Mesenchymal stem cell (in vitro differentiated cells and primary cell): ENCODE measurements around the gene FSTL4.

ENCODE experiments used
- DNase-seq: peaks from one replicate; pipeline ENCODE4 v3.0.0-alpha.2; 2013
- H2AFZ ChIP-seq: one replicate; pipeline ENCODE4 v1.6.1; 2013; ENCODE audit warnings: low read depth, mild to moderate bottlenecking, control low read depth, inconsistent platforms, low read length, moderate library complexity
- H2AK5ac ChIP-seq: 2 replicates; pipeline ENCODE4 v1.6.1; 2013; ENCODE audit warnings: low read length, moderate library complexity, mild to moderate bottlenecking, inconsistent platforms; ENCODE audit not compliant: severe bottlenecking
- H2BK120ac ChIP-seq: one replicate; pipeline ENCODE4 v1.6.1; 2013; ENCODE audit warnings: low read depth, mild to moderate bottlenecking, inconsistent platforms, low read length, moderate library complexity
- H2BK12ac ChIP-seq, 2 experiments: one replicate each; pipeline ENCODE4 v1.6.1; 2013; ENCODE audit warnings: inconsistent platforms in 2 of 2, low read length in 2 of 2, mild to moderate bottlenecking in 2 of 2, moderate library complexity in 2 of 2, control low read depth in 1 of 2
- H2BK15ac ChIP-seq: one replicate; pipeline ENCODE4 v1.6.1; 2013; ENCODE audit warnings: mild to moderate bottlenecking, low read depth, inconsistent platforms; ENCODE audit not compliant: poor library complexity, severe bottlenecking
- H2BK5ac ChIP-seq: 2 replicates; pipeline ENCODE4 v1.6.1; 2013; ENCODE audit warnings: low read depth, mild to moderate bottlenecking, low read length, control low read depth, inconsistent platforms; ENCODE audit not compliant: poor library complexity, severe bottlenecking
- H3K14ac ChIP-seq, 2 experiments: one replicate each; pipeline ENCODE4 v1.6.1; 2013; ENCODE audit warnings: inconsistent platforms in 2 of 2, low read length in 2 of 2, control low read depth in 1 of 2, mild to moderate bottlenecking in 1 of 2, moderate library complexity in 1 of 2
- H3K18ac ChIP-seq, 2 experiments: one replicate each; pipeline ENCODE4 v1.6.1; 2013; ENCODE audit warnings: inconsistent platforms in 2 of 2, low read length in 2 of 2, control low read depth in 1 of 2, low read depth in 1 of 2, mild to moderate bottlenecking in 1 of 2
- H3K23ac ChIP-seq, 2 experiments: one replicate each; pipeline ENCODE4 v1.6.1; 2013; ENCODE audit warnings: inconsistent platforms in 2 of 2, low read length in 2 of 2, mild to moderate bottlenecking in 2 of 2, moderate library complexity in 2 of 2, control low read depth in 1 of 2
- H3K27ac ChIP-seq: 2 replicates; pipeline ENCODE4 v1.5.1; 2013; ENCODE audit warnings: mild to moderate bottlenecking, moderate library complexity, low read length, control low read depth, inconsistent platforms; ENCODE audit not compliant: poor library complexity, severe bottlenecking
- H3K27me3 ChIP-seq, 2 experiments: 2 replicates each; pipeline versions ENCODE4 v1.6.1 to v1.7.0; 2013; ENCODE audit warnings: low read length in 2 of 2, mild to moderate bottlenecking in 2 of 2, moderate library complexity in 2 of 2, control low read depth in 1 of 2, inconsistent platforms in 1 of 2; ENCODE audit not compliant: control insufficient read depth in 1 of 2, insufficient read depth in 1 of 2
- H3K36me3 ChIP-seq, 2 experiments: 2 replicates each; pipeline versions ENCODE4 v1.6.1 to v1.7.0; 2013; ENCODE audit warnings: low read length in 2 of 2, control low read depth in 1 of 2, inconsistent platforms in 1 of 2, low read depth in 1 of 2, mild to moderate bottlenecking in 1 of 2; ENCODE audit not compliant: insufficient read depth in 2 of 2, control insufficient read depth in 1 of 2
- H3K4ac ChIP-seq, 2 experiments: one replicate each; pipeline ENCODE4 v1.6.1; 2013; ENCODE audit warnings: inconsistent platforms in 2 of 2, low read length in 2 of 2, mild to moderate bottlenecking in 2 of 2, moderate library complexity in 2 of 2, control low read depth in 1 of 2, low read depth in 1 of 2
- H3K4me1 ChIP-seq: 2 replicates; pipeline ENCODE4 v1.6.1; 2013; ENCODE audit warnings: low read depth, low read length, control low read depth; ENCODE audit not compliant: control insufficient read depth, insufficient read depth
- H3K4me2 ChIP-seq: 2 replicates; pipeline ENCODE4 v1.6.1; 2013; ENCODE audit warnings: low read length, mild to moderate bottlenecking, inconsistent platforms; ENCODE audit not compliant: poor library complexity, severe bottlenecking
- H3K4me3 ChIP-seq, 2 experiments: 2 replicates each; pipeline versions ENCODE4 v1.5.1 to v1.7.0; 2013; ENCODE audit warnings: low read length in 2 of 2, mild to moderate bottlenecking in 2 of 2, control low read depth in 1 of 2, low read depth in 1 of 2; ENCODE audit not compliant: insufficient read depth in 1 of 2
- H3K79me1 ChIP-seq: replicated peaks from 2 replicates; pipeline ENCODE4 v1.6.1; 2013; ENCODE audit warnings: mild to moderate bottlenecking, control low read depth, low read length, inconsistent platforms; ENCODE audit not compliant: poor library complexity, severe bottlenecking
- H3K9ac ChIP-seq: 2 replicates; pipeline ENCODE4 v1.7.0; 2013; ENCODE audit warnings: mild to moderate bottlenecking, low read length, moderate library complexity
- H3K9me3 ChIP-seq: 2 replicates; pipeline ENCODE4 v1.7.0; 2013; ENCODE audit warnings: mild to moderate bottlenecking, low read length; ENCODE audit not compliant: control insufficient read depth
- H4K8ac ChIP-seq: one replicate; pipeline ENCODE4 v1.6.1; 2013; ENCODE audit warnings: inconsistent platforms, mild to moderate bottlenecking, low read length, moderate library complexity
- H4K91ac ChIP-seq: one replicate; pipeline ENCODE4 v1.6.1; 2013; ENCODE audit warnings: mild to moderate bottlenecking, low read length, inconsistent platforms
- WGBS: methylation state at CpG from one replicate; pipeline ENCODE4 v1.1.7; 2013; ENCODE audit warnings: mixed read lengths; 5-methylcytosine and 5-hydroxymethylcytosine counted together

The FSTL4 gene

DNA sequence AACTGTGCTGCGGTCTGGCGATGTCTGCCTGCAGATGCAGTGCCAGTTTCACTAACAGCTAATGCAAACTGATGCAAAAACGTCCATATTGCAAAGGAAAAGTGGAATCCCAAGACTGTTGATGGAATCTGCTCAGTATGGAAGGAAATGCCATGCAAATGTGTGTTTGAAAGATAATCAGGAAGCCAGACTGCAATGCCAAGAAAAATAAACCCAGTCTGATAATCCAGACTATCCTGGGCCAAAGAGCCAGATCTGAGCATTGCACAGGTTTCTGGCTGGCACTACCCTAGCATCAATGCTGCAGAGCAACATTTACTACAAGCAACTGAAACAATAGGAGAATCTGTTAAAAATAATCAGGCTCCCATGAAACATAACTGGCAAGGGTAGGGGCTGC is 130.3 kb downstream of the FSTL4 start:
- H2BK12ac ChIP-seq, result no peak overlapping the region
- no peak overlapping the region for H3K18ac ChIP-seq
- DNase-seq, result no peak
- H4K91ac ChIP-seq, result no peak overlapping the region
- H4K8ac ChIP-seq, result no peak overlapping the region
- no peak overlapping the region for H3K23ac ChIP-seq
- H3K14ac ChIP-seq, result no peak overlapping the region
- no peak overlapping the region for H3K4ac ChIP-seq
- H3K36me3 ChIP-seq, result no peaks in the 10 kb centered on the region
- H3K4me3 ChIP-seq, result no peak overlapping the region
- H3K27ac ChIP-seq, result no peak overlapping the region
- H2BK5ac ChIP-seq, result no peak overlapping the region
- H3K27me3 ChIP-seq, result peaks cover 21 to 91% of the 10 kb centered on the region in 2 experiments
- 69% methylated on average over 3 of the region's 3 CpGs for WGBS
- no peak overlapping the region for H2AK5ac ChIP-seq
- H3K9ac ChIP-seq, result no peak overlapping the region
- H2BK120ac ChIP-seq, result no peak overlapping the region
- H3K4me2 ChIP-seq, result no peak overlapping the region
- H3K4me1 ChIP-seq, result no peaks in the 10 kb centered on the region
- H3K79me1 ChIP-seq, result no peaks in the 10 kb centered on the region
- no peak overlapping the region for H2AFZ ChIP-seq
- no peak overlapping the region for H2BK15ac ChIP-seq
- H3K9me3 ChIP-seq, result no peaks in the 10 kb centered on the region

DNA sequence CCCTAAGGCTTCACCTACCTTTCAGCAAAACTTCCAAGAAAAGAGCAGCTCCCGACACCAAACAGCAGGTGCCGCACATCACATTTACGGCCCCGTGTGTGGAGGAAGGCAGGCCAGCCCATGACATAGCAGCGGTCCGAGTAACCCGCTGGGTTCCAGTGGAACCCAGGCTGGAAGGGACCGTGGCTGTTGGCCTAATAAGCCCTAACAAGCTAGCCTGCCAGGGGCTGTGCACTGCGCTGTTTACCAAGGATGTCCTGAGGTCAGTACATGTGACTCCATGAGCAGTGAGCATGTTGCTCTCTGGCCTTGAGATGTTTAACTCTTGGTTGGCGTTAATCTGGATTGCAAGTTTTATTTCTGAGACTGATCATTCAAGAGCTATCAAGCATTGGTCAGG is 131.5 kb downstream of the FSTL4 start:
- DNase-seq, result no peak
- Histone ChIP-seq H3K4ac (no peak overlapping the region), H2BK120ac (no peak overlapping the region), H2AFZ (no peak overlapping the region), H3K18ac (no peak overlapping the region), H3K4me1 (no peaks in the 10 kb centered on the region), H2BK15ac (no peak overlapping the region), H3K9ac (no peak overlapping the region), H3K4me2 (no peak overlapping the region), H3K23ac (no peak overlapping the region), H4K91ac (no peak overlapping the region), H2BK12ac (no peak overlapping the region), H3K4me3 (no peak overlapping the region), H4K8ac (no peak overlapping the region), H2AK5ac (no peak overlapping the region), H3K27ac (no peak overlapping the region), H3K27me3 (peaks cover 13 to 90% of the 10 kb centered on the region in 2 experiments), H2BK5ac (no peak overlapping the region), H3K9me3 (no peaks in the 10 kb centered on the region), H3K79me1 (no peaks in the 10 kb centered on the region), H3K14ac (no peak overlapping the region), H3K36me3 (no peaks in the 10 kb centered on the region)
- WGBS, result 85% methylated on average over 10 of the region's 10 CpGs

DNA sequence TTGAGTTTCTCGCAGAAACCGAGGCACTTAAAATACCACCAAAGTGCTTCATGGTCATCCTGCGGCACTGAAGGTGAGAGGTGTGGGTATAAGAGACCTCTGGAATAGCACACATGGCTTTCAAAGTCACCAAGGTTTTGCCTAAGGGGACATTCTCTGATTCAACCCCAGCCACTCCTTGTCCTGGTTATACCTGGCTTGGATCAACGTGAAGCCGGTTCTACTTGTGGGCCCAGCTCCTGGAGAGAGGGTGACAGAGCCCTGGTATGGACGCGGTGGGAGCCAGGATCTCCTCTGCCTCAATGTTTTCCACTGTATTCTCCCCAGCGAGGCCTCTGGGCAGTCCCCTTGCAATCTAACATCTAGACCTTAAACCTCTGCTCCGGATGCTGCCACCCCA is 132.0 kb downstream of the FSTL4 start:
- Histone ChIP-seq H2BK120ac (no peak overlapping the region), H4K91ac (no peak overlapping the region), H3K18ac (no peak overlapping the region), H3K14ac (no peak overlapping the region), H2BK15ac (no peak overlapping the region), H2AK5ac (no peak overlapping the region), H3K79me1 (no peaks in the 10 kb centered on the region), H3K4me3 (no peak overlapping the region), H3K36me3 (no peaks in the 10 kb centered on the region), H2BK12ac (no peak overlapping the region), H4K8ac (no peak overlapping the region), H3K4ac (no peak overlapping the region), H3K9me3 (no peaks in the 10 kb centered on the region), H2BK5ac (no peak overlapping the region), H3K4me2 (no peak overlapping the region), H3K23ac (no peak overlapping the region), H2AFZ (no peak overlapping the region), H3K27ac (no peak overlapping the region), H3K27me3 (peaks cover 8 to 90% of the 10 kb centered on the region in 2 experiments), H3K4me1 (no peaks in the 10 kb centered on the region), H3K9ac (no peak overlapping the region)
- no peak for DNase-seq
- 91% methylated on average over 8 of the region's 9 CpGs for WGBS

GRCh38 chr5:133478199-133478985 is 133.9 kb downstream of the FSTL4 start:
- Histone ChIP-seq H3K27ac (no peak overlapping the region), H3K4me1 (no peaks in the 10 kb centered on the region), H3K4me2 (no peak overlapping the region), H3K18ac (no peak overlapping the region), H2BK5ac (no peak overlapping the region), H3K14ac (no peak overlapping the region), H3K9ac (no peak overlapping the region), H3K27me3 (peaks cover 17 to 90% of the 10 kb centered on the region in 2 experiments), H2AK5ac (no peak overlapping the region), H4K91ac (no peak overlapping the region), H3K79me1 (no peaks in the 10 kb centered on the region), H3K4ac (no peak overlapping the region), H2BK15ac (no peak overlapping the region), H2BK120ac (no peak overlapping the region), H3K36me3 (no peaks in the 10 kb centered on the region), H3K9me3 (no peaks in the 10 kb centered on the region), H3K4me3 (no peak overlapping the region), H2BK12ac (no peak overlapping the region), H4K8ac (no peak overlapping the region), H3K23ac (no peak overlapping the region), H2AFZ (no peak overlapping the region)
- DNase-seq, result no peak
- 78% methylated on average over 8 of the region's 10 CpGs for WGBS
